ENCODE measurements around the gene FOXF2. TPM values are rescaled to one million over a fixed set of nuclear protein-coding genes. Genes with fewer than 3 reads are reported as not detected.

FOXF2 gene
- total and polyA plus RNA-seq, 2 donors (not counting 1 experiment from before 2014, with no cell fraction given) = not detected

DNA sequence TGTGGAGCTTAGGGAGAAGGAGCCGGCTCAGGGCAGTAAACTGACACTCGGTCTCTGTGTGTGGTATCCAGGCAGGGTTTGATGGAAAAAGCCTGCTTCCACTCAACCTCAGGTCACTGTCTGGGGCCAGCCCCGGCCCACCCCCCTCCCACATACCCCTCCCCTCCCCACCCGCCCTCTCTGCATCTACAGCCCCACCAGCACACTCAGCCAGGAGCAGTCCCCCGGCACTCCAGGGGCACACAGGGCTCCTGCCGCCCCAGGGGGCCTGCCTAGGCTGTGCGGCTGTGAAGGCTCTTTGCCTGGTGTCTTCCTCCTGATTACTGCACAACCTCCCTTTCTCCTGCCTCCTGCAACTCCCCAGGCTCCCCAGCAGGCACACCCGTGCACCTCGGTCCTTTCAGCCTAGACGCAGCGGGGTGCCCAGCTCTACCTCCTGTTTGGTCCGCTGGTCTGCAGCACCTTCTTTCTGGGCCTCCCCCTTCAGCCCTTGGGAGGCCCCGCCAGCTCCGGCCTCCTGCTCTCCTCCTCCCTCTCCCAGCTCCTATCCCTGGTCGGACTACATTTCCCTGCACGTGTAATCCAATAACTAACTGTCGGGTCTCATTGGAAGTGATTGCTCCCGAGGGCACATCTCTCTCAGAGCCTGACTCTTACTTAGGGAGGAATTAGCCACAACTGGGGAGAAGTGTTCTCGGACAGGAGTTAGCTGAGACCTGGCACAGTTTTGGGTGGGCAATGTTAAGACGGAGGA, 1.3 kb upstream of the FOXF2 start:
- H3K27me3 Mint-ChIP-seq = peaks cover 57% of the 10 kb centered on the region

More for the DNA sequence above, 1.3 kb upstream of the FOXF2 start:
- TF ChIP-seq, protein P1, sequence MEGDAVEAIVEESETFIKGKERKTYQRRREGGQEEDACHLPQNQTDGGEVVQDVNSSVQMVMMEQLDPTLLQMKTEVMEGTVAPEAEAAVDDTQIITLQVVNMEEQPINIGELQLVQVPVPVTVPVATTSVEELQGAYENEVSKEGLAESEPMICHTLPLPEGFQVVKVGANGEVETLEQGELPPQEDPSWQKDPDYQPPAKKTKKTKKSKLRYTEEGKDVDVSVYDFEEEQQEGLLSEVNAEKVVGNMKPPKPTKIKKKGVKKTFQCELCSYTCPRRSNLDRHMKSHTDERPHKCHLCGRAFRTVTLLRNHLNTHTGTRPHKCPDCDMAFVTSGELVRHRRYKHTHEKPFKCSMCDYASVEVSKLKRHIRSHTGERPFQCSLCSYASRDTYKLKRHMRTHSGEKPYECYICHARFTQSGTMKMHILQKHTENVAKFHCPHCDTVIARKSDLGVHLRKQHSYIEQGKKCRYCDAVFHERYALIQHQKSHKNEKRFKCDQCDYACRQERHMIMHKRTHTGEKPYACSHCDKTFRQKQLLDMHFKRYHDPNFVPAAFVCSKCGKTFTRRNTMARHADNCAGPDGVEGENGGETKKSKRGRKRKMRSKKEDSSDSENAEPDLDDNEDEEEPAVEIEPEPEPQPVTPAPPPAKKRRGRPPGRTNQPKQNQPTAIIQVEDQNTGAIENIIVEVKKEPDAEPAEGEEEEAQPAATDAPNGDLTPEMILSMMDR (IDR thresholded peaks at IDR 0.05) = no peak
- Histone ChIP-seq H3K9me3 (ENCODE audit: control extremely low read depth in 1 of 3, control insufficient read depth in 2 of 3, insufficient read depth in 1 of 3, low read length in 2 of 3) (peaks cover 0 to 23% (median 0%) of the 10 kb centered on the region in 3 donors), H3K27me3 (replicated peaks in 1 of 4; ENCODE audit: control extremely low read depth in 1 of 4, control insufficient read depth in 3 of 4, insufficient read depth in 4 of 4, low read length in 3 of 4) (peaks cover 0 to 86% (median 57%) of the 10 kb centered on the region in 4 experiments), H3K9ac (ENCODE audit: low read length) (peak overlapping the region; percentile 31), H2AFZ (ENCODE audit: insufficient read depth, low read depth, low read length, poor library complexity, severe bottlenecking) (peak overlapping the region; percentile 23), H3K4me2 (replicated peaks; ENCODE audit: low read depth, low read length, poor library complexity, severe bottlenecking) (peak overlapping the region; percentile 84), H3K4me3 (ENCODE audit: control extremely low read depth in 1 of 5, extremely low read depth in 1 of 5, insufficient read depth in 1 of 5, low read depth in 2 of 5, low read length in 4 of 5) (peak overlapping the region in 3 of 5 experiments; percentile 25 to 51 (median 29)), H4K20me1 (ENCODE audit: control insufficient read depth, insufficient read depth, low read length, poor library complexity, severe bottlenecking) (no peaks in the 10 kb centered on the region), H3K27ac (ENCODE audit: low read length in 2 of 2) (no peak overlapping the region), H3K36me3 (replicated peaks in 1 of 2; ENCODE audit: control extremely low read depth in 1 of 2, control insufficient read depth in 1 of 2, extremely low read depth in 1 of 2, insufficient read depth in 2 of 2, low read length in 1 of 2) (no peaks in the 10 kb centered on the region), H3K79me2 (ENCODE audit: control insufficient read depth, insufficient read depth, low read length) (no peaks in the 10 kb centered on the region), H3K4me1 (ENCODE audit: control insufficient read depth in 2 of 2, insufficient read depth in 2 of 2, low read length in 2 of 2) (peaks cover 37 to 62% of the 10 kb centered on the region in 2 donors)
- DNase-seq (peak; percentile 28), ATAC-seq (ENCODE audit: low read depth) (no peak)
- Mint-ChIP-seq H3K27ac (no peak overlapping the region), H3K4me1 (peaks cover 33% of the 10 kb centered on the region), H3K9me3 (ENCODE audit: insufficient read depth) (no peaks in the 10 kb centered on the region), H3K4me3 (peak overlapping the region; percentile 83)
- POLR2A ChIA-PET = no interaction called here
- CTCF ChIA-PET = interaction anchor here (1.4 to 3.3 kb wide), 2 partner anchors 9 to 795 kb away, joined by 5 to 23 read pairs; no protein-coding TSS in a partner anchor
- intact Hi-C loops (cut with micrococcal nuclease) = loop anchor here (5.0 kb wide), 1 partner anchor 224 kb away; no protein-coding TSS in a partner anchor
- 13% methylated on average over 16 of the region's 20 CpGs for WGBS (ENCODE audit: insufficient coverage)

Data from B cell (primary cell).